ENCODE measurements around the gene ZNF724.

Gene ZNF724

GRCh38 chr19:23222998-23223652 is 27.1 kb downstream of the ZNF724 start:
- DNase-seq = no peak

- no peak for DNase-seq
Observed at GRCh38 chr19:23203841-23204344, 46.3 kb downstream of the ZNF724 start.

GRCh38 chr19:23190341-23190740 is 59.9 kb downstream of the ZNF724 start:
- no peak for DNase-seq

- no peak for DNase-seq
Observed at GRCh38 chr19:23183251-23183650, 66.9 kb downstream of the ZNF724 start.

Data from EL (cell line).